Measurements from ENCODE around the gene GP1BA. TPM values are rescaled to one million over a fixed set of nuclear protein-coding genes. Genes with fewer than 3 reads are reported as not detected.
"Not testable (repeated sequence)": the region's sequence is repeated elsewhere in the genome, so short reads cannot be mapped to it uniquely, and the experiment has no call there.

GP1BA gene
- total RNA-seq, 4 donors from 2014 or later = not detected

GRCh38 chr17:4919511-4920047 is 12.5 kb upstream of the GP1BA start:
- no peak for TF ChIP-seq CTCF (IDR thresholded peaks at IDR 0.05)
- DNase-seq (ENCODE audit: low spot score) (no peak), ATAC-seq (ENCODE audit: low FRiP score) (no peak)

- no peak for TF ChIP-seq CTCF (IDR thresholded peaks at IDR 0.05)
- ATAC-seq (ENCODE audit: low FRiP score) (peak; percentile 57), DNase-seq (ENCODE audit: low spot score) (no peak)
Measured at GRCh38 chr17:4920351-4921048, 11.6 kb upstream of the GP1BA start.

GRCh38 chr17:4921320-4921719 is 10.8 kb upstream of the GP1BA start:
- no peak for TF ChIP-seq CTCF (IDR thresholded peaks at IDR 0.05)
- ATAC-seq (ENCODE audit: low FRiP score) (no peak), DNase-seq (ENCODE audit: low spot score) (no peak)

- not testable (repeated sequence) for DNase-seq (ENCODE audit: low spot score); ATAC-seq (ENCODE audit: low FRiP score)
Measured at GRCh38 chr17:4926577-4927335, 5.3 kb upstream of the GP1BA start.

- ATAC-seq (ENCODE audit: low FRiP score) (no peak), DNase-seq (ENCODE audit: low spot score) (no peak)
- TF ChIP-seq CTCF (IDR thresholded peaks at IDR 0.05) = no peak
Measured at GRCh38 chr17:4928881-4929280, 3.2 kb upstream of the GP1BA start.

- no peak for TF ChIP-seq CTCF (IDR thresholded peaks at IDR 0.05)
- DNase-seq (ENCODE audit: low spot score) (no peak), ATAC-seq (ENCODE audit: low FRiP score) (no peak)
Measured at GRCh38 chr17:4932756-4933155, 679 bp downstream of the GP1BA start.

- DNase-seq (ENCODE audit: low spot score) (no peak), ATAC-seq (ENCODE audit: low FRiP score) (no peak)
- no peak for TF ChIP-seq CTCF (IDR thresholded peaks at IDR 0.05)
Measured at GRCh38 chr17:4933646-4934045, 1.6 kb downstream of the GP1BA start.

Data from omental fat pad (tissue), 4 donors.